H1 (cell line): Measurements from ENCODE around the gene NGFR. TPM values are rescaled to one million over a fixed set of nuclear protein-coding genes. Genes with fewer than 3 reads are reported as not detected.

Experiments
- CTCF ChIA-PET: fragments of 300-600 bp; sonication (Branson Sonifier 250); formaldehyde crosslinking; loops from one replicate; lab custom pipeline; 2021; ENCODE audit not compliant: partially characterized antibody; lab: Charles Lee
- POLR2A ChIA-PET: fragments of 300-600 bp; sonication (Branson Sonifier 250); formaldehyde crosslinking; loops from one replicate; lab custom pipeline; 2021; ENCODE audit warnings: inconsistent platforms; ENCODE audit not compliant: partially characterized antibody; lab: Charles Lee
- DNase-seq, 2 experiments: peaks; one replicate each; pipeline versions ENCODE4 v3.0.0 to v3.0.0-alpha.2; 2010 to 2022; ENCODE audit warnings: low spot score in 2 of 2, low read depth in 1 of 2, mixed read lengths in 1 of 2
- FAIRE-seq: peaks from 2 replicates; lab custom pipeline; 2011; peaks lifted over from hg19 to GRCh38; lab: Jason Lieb, UNC
- H2AFZ ChIP-seq: 2 replicates; pipeline ENCODE4 v1.8.1; 2012; ENCODE audit warnings: low read length, inconsistent platforms
- H2AK5ac ChIP-seq: 2 replicates; pipeline ENCODE4 v1.6.1; 2013; ENCODE audit warnings: low read depth, low read length
- H2BK120ac ChIP-seq: replicated peaks from 2 replicates; pipeline ENCODE3; 2013; ENCODE audit warnings: low read depth, low read length, inconsistent platforms
- H2BK12ac ChIP-seq: 2 replicates; pipeline ENCODE4 v1.6.1; 2013; ENCODE audit warnings: low read depth, low read length
- H2BK15ac ChIP-seq: 2 replicates; pipeline ENCODE4 v1.6.1; 2013; ENCODE audit warnings: low read length
- H2BK20ac ChIP-seq: 2 replicates; pipeline ENCODE4 v1.6.1; 2013; ENCODE audit warnings: low read length
- H2BK5ac ChIP-seq: 2 replicates; pipeline ENCODE4 v1.6.1; 2013; ENCODE audit warnings: low read depth, low read length
- H3K14ac ChIP-seq: 2 replicates; pipeline ENCODE4 v1.6.1; 2013; ENCODE audit warnings: inconsistent platforms; ENCODE audit not compliant: insufficient read length
- H3K18ac ChIP-seq: 2 replicates; pipeline ENCODE4 v1.6.1; 2013; ENCODE audit warnings: low read length; ENCODE audit errors: extremely low read depth
- H3K23ac ChIP-seq: 2 replicates; pipeline ENCODE4 v1.6.1; 2013; ENCODE audit warnings: inconsistent platforms; ENCODE audit not compliant: insufficient read length
- H3K23me2 ChIP-seq: 2 replicates; pipeline ENCODE4 v1.6.1; 2013; ENCODE audit warnings: low read depth, low read length
- H3K27ac ChIP-seq: 2 replicates; pipeline ENCODE4 v1.6.1; 2011; ENCODE audit warnings: low read depth, low read length, inconsistent platforms
- H3K27me3 ChIP-seq, 4 experiments: replicated peaks in 1 of 4; 1 replicate in 1 of 4; 2 replicates in 3 of 4; pipeline versions ENCODE4 v1.6.1 to v1.8.1; 2011 to 2013; ENCODE audit warnings: low read length in 3 of 4, mild to moderate bottlenecking in 3 of 4, inconsistent platforms in 2 of 4, mixed read lengths in 2 of 4, moderate library complexity in 1 of 4; ENCODE audit not compliant: control insufficient read depth in 3 of 4, insufficient read depth in 3 of 4; ENCODE audit errors: extremely low read depth in 1 of 4
- H3K36me3 ChIP-seq, 4 experiments: 2 replicates each; pipeline versions ENCODE4 v1.6.1 to v1.8.1; 2011 to 2013; ENCODE audit warnings: mild to moderate bottlenecking in 4 of 4, low read length in 3 of 4, moderate library complexity in 2 of 4, control low read depth in 1 of 4, inconsistent platforms in 1 of 4; ENCODE audit not compliant: insufficient read depth in 4 of 4, control insufficient read depth in 2 of 4
- H3K4ac ChIP-seq: replicated peaks from 2 replicates; pipeline ENCODE3; 2013; ENCODE audit warnings: low read length, low read depth, mixed read lengths, inconsistent platforms; ENCODE audit not compliant: insufficient read length
- H3K4me1 ChIP-seq, 4 experiments: replicated peaks in 1 of 4; 1 replicate in 1 of 4; 2 replicates in 3 of 4; pipeline versions ENCODE4 v1.6.1 to v1.8.1; 2011 to 2013; ENCODE audit warnings: low read length in 3 of 4, inconsistent platforms in 2 of 4, mixed read lengths in 1 of 4; ENCODE audit not compliant: insufficient read depth in 4 of 4, control insufficient read depth in 3 of 4
- H3K4me2 ChIP-seq, 2 experiments: 2 replicates each; pipeline versions ENCODE4 v1.6.1 to v1.8.1; 2011 to 2013; ENCODE audit warnings: low read depth in 2 of 2, low read length in 2 of 2, control low read depth in 1 of 2, inconsistent platforms in 1 of 2, mild to moderate bottlenecking in 1 of 2; ENCODE audit not compliant: insufficient read depth in 1 of 2
- H3K4me3 ChIP-seq, 4 experiments: fragments of 200-600, 300-600 bp in 1 of 4; sonication (generic), shearing (Covaris generic), sonication (Bioruptor Twin) in 1 of 4; 2 replicates each; pipeline versions ENCODE4 v1.5.1 to v1.8.1; 2011 to 2016; ENCODE audit warnings: low read length in 4 of 4, low read depth in 3 of 4, control low read depth in 2 of 4, inconsistent platforms in 2 of 4, mild to moderate bottlenecking in 2 of 4, mixed read lengths in 1 of 4, moderate library complexity in 1 of 4; ENCODE audit not compliant: insufficient read depth in 2 of 4; ENCODE audit errors: extremely low read depth in 1 of 4
- H3K56ac ChIP-seq: replicated peaks from 2 replicates; pipeline ENCODE3; 2013; ENCODE audit warnings: low read depth, mild to moderate bottlenecking, mixed read lengths, low read length, inconsistent platforms; ENCODE audit not compliant: insufficient read length
- H3K79me1 ChIP-seq: 2 replicates; pipeline ENCODE4 v1.6.1; 2013; ENCODE audit warnings: low read depth, low read length, control low read depth
- H3K79me2 ChIP-seq, 2 experiments: 2 replicates each; pipeline versions ENCODE4 v1.6.1 to v1.8.1; 2012 to 2013; ENCODE audit warnings: low read length in 2 of 2, mild to moderate bottlenecking in 2 of 2, inconsistent platforms in 1 of 2; ENCODE audit not compliant: insufficient read depth in 2 of 2, control insufficient read depth in 1 of 2
- H3K9ac ChIP-seq, 4 experiments: replicated peaks in 1 of 4; 1 replicate in 1 of 4; 2 replicates in 3 of 4; pipeline versions ENCODE4 v1.6.1 to v1.8.1; 2011 to 2013; ENCODE audit warnings: low read depth in 3 of 4, low read length in 3 of 4, control low read depth in 2 of 4, mild to moderate bottlenecking in 2 of 4, moderate library complexity in 2 of 4, inconsistent platforms in 1 of 4; ENCODE audit errors: extremely low read depth in 1 of 4
- H3K9me3 ChIP-seq, 2 experiments: 2 replicates each; pipeline versions ENCODE4 v1.6.1 to v1.8.1; 2012 to 2013; ENCODE audit warnings: mild to moderate bottlenecking in 2 of 2, moderate library complexity in 2 of 2, control low read depth in 1 of 2, inconsistent platforms in 1 of 2, low read depth in 1 of 2, low read length in 1 of 2, mixed read lengths in 1 of 2; ENCODE audit not compliant: insufficient read depth in 2 of 2
- H4K20me1 ChIP-seq, 2 experiments: replicated peaks in 1 of 2; 2 replicates each; pipeline versions ENCODE3 to v1.8.1; 2011 to 2013; ENCODE audit warnings: inconsistent platforms in 2 of 2, low read length in 2 of 2, mild to moderate bottlenecking in 1 of 2; ENCODE audit not compliant: insufficient read depth in 2 of 2, control insufficient read depth in 1 of 2
- H4K5ac ChIP-seq: 2 replicates; pipeline ENCODE4 v1.6.1; 2013; ENCODE audit warnings: low read length, low read depth, mixed read lengths, inconsistent platforms; ENCODE audit not compliant: insufficient read length
- H4K8ac ChIP-seq: 2 replicates; pipeline ENCODE4 v1.8.0; 2013; ENCODE audit warnings: mild to moderate bottlenecking, moderate library complexity, low read length, inconsistent platforms; ENCODE audit not compliant: insufficient read depth; ENCODE audit errors: extremely low read depth
- H4K91ac ChIP-seq: replicated peaks from 2 replicates; pipeline ENCODE3; 2013; ENCODE audit warnings: low read length, mixed read lengths, inconsistent platforms; ENCODE audit not compliant: insufficient read length
- CEBPB ChIP-seq: IDR thresholded peaks from 2 replicates; pipeline ENCODE4 v1.6.1; 2012; ENCODE audit warnings: low read depth, low read length
- CTBP2 ChIP-seq: IDR thresholded peaks from 2 replicates; pipeline ENCODE4 v1.7.0; 2011; ENCODE audit warnings: borderline replicate concordance, mild to moderate bottlenecking, moderate library complexity, mixed read lengths, low read length; ENCODE audit not compliant: insufficient read depth, insufficient read length
- EGR1 ChIP-seq: IDR thresholded peaks from 2 replicates; pipeline ENCODE4 v1.6.1; 2011; ENCODE audit warnings: low read depth, low read length, borderline replicate concordance
- EZH2 ChIP-seq: fragments of 200-600 bp; sonication (generic); IDR thresholded peaks from 2 replicates; pipeline ENCODE4 v1.7.1; 2012; ENCODE audit warnings: low read depth, mild to moderate bottlenecking, moderate library complexity, low read length, inconsistent platforms; ENCODE audit not compliant: severe bottlenecking
- FOSL1 ChIP-seq: IDR thresholded peaks from 2 replicates; pipeline ENCODE4 v1.6.1; 2011; ENCODE audit warnings: mild to moderate bottlenecking, low read depth, low read length, moderate library complexity; ENCODE audit not compliant: insufficient read depth
- KDM5A ChIP-seq: fragments of 200-600 bp; IDR thresholded peaks from 2 replicates; pipeline ENCODE4 v1.7.1; 2012; ENCODE audit warnings: mild to moderate bottlenecking, low read length, inconsistent platforms, mixed read lengths
- MAX ChIP-seq: IDR thresholded peaks from 2 replicates; pipeline ENCODE4 v1.6.1; 2012; ENCODE audit warnings: inconsistent platforms
- RAD21 ChIP-seq, 2 experiments: IDR thresholded peaks in 1 of 2; conservative IDR thresholded peaks in 1 of 2; 2 replicates each; pipeline ENCODE4 v1.6.1; 2011; ENCODE audit warnings: low read depth in 2 of 2, low read length in 2 of 2, improper control_type of control experiment in 1 of 2, inconsistent platforms in 1 of 2, mild to moderate bottlenecking in 1 of 2, moderate library complexity in 1 of 2
- RFX5 ChIP-seq: IDR thresholded peaks from 2 replicates; pipeline ENCODE4 v1.6.1; 2011; ENCODE audit warnings: low read depth, low read length, improper control_type of control experiment, borderline replicate concordance
- SUZ12 ChIP-seq: fragments of 200-600 bp; sonication (generic); IDR thresholded peaks from 2 replicates; pipeline ENCODE4 v1.6.1; 2012; ENCODE audit warnings: mild to moderate bottlenecking, inconsistent platforms, low read length, moderate library complexity, mixed read lengths
- USF2 ChIP-seq: IDR thresholded peaks from 2 replicates; pipeline ENCODE4 v1.6.1; 2011; ENCODE audit warnings: low read length, improper control_type of control experiment
- YY1 ChIP-seq: IDR thresholded peaks from 2 replicates; pipeline ENCODE4 v1.6.1; 2011; ENCODE audit warnings: low read depth, mild to moderate bottlenecking, low read length
- WGBS, 2 experiments: shearing (Covaris generic) in 1 of 2; methylation state at CpG; one replicate each; pipeline versions ENCODE4 v1.1.6 to v1.1.7; 2013 to 2015; ENCODE audit warnings: low lambda C conversion rate in 2 of 2, mixed read lengths in 2 of 2, inconsistent platforms in 1 of 2, low coverage in 1 of 2, missing lambda C conversion rate in 1 of 2; ENCODE audit not compliant: insufficient replicate concordance in 2 of 2, insufficient coverage in 1 of 2, insufficient read length in 1 of 2; ENCODE audit errors: extremely low coverage in 1 of 2, missing lambda C conversion rate in 1 of 2; 5-methylcytosine and 5-hydroxymethylcytosine counted together
- polyA plus RNA-seq, 7 experiments: library from polyadenylated mRNA; depleted of rRNA in 3 of 7; stranded (reverse) in 5 of 7; unstranded in 2 of 7; fragments of >200 nt in 5 of 7; fragments of 200-250 nt in 2 of 7; gene quantifications; 1 replicate in 5 of 7; 2 replicates in 1 of 7; 4 replicates in 1 of 7; pipeline versions ENCODE4 v1.2.1 to v1.2.3, GENCODE V29; 2011 to 2013; ENCODE audit warnings: missing spikeins in 2 of 7, mixed read lengths in 2 of 7
- total RNA-seq: library from RNA; stranded (reverse); fragmentation: NEBNext Ultra II Directional; extraction: Animal tissue kit (Norgen Biotek cat#: 25700); gene quantifications from 2 replicates; pipeline ENCODE4 v1.2.1, GENCODE V29; 2021

Gene NGFR
- total and polyA plus RNA-seq, 2 of the 8 experiments (the other 6 are each of a cell fraction or from before 2014, with no cell fraction given), result 8.1 to 10.3 TPM

- H3K14ac ChIP-seq, result no peak overlapping the region
- no peaks in the 10 kb centered on the region for H3K9me3 ChIP-seq
- no peaks in the 10 kb centered on the region for H3K27me3 ChIP-seq
- H4K20me1 ChIP-seq, result no peaks in the 10 kb centered on the region
- H2BK120ac ChIP-seq, result no peak overlapping the region
- no peak overlapping the region for H3K23ac ChIP-seq
- H3K36me3 ChIP-seq, result no peaks in the 10 kb centered on the region
- 80% methylated on average over 4 of the region's 4 CpGs; no CpG with 5 or more reads in 1 of the 2 experiments for WGBS, 2 experiments
- H2BK20ac ChIP-seq, result no peak overlapping the region
- no peak overlapping the region for H4K8ac ChIP-seq
- H3K18ac ChIP-seq, result no peak overlapping the region
- H3K4me1 ChIP-seq, result peaks cover 0 to 13% (median 1%) of the 10 kb centered on the region in 4 experiments; a peak in 3 of 7 replicates
- H3K79me2 ChIP-seq, result no peaks in the 10 kb centered on the region
- H3K4ac ChIP-seq, result no peak overlapping the region
- H2AFZ ChIP-seq, result no peak overlapping the region
- no peak overlapping the region for H3K9ac ChIP-seq
- DNase-seq, result no peak
- 0 out of 2 replicates have a peak, but pooled peaks cover 1% of the 10 kb centered on the region for H3K23me2 ChIP-seq
- H3K27ac ChIP-seq, result no peak overlapping the region
- no peaks in the 10 kb centered on the region for H3K79me1 ChIP-seq
- CTCF ChIA-PET, result interaction anchor here (0.5 to 12.0 kb wide), 3 partner anchors 11 to 22 kb away, joined by 3 to 111 read pairs (median 5); no protein-coding TSS in a partner anchor
- no peak overlapping the region for H2BK5ac ChIP-seq
- no peak overlapping the region for H3K56ac ChIP-seq
- H3K4me2 ChIP-seq, result no peak overlapping the region
- no peak for FAIRE-seq
- H4K5ac ChIP-seq, result no peak overlapping the region
- H2AK5ac ChIP-seq, result no peak overlapping the region; the same call in 1 of the 2 replicates
- no peak overlapping the region for H2BK15ac ChIP-seq
- no peak overlapping the region for H2BK12ac ChIP-seq
- H4K91ac ChIP-seq, result no peak overlapping the region
- POLR2A ChIA-PET, result no interaction called here
- H3K4me3 ChIP-seq, result no peak overlapping the region
- TF ChIP-seq KDM5A, result no peak
- no peak for TF ChIP-seq MAX
- no peak for TF ChIP-seq CEBPB
- no peak for TF ChIP-seq FOSL1
- TF ChIP-seq EGR1, result no peak
- no peak for TF ChIP-seq RFX5
- TF ChIP-seq YY1, result no peak
- TF ChIP-seq RAD21 (IDR thresholded peaks at IDR 0.05 in 1 of 2, conservative IDR thresholded peaks at IDR 0.05 in 1 of 2; ENCODE audit: low read depth in 2 of 2, low read length in 2 of 2), result no peak
- TF ChIP-seq USF2, result no peak
- no peak for TF ChIP-seq EZH2
- TF ChIP-seq CTBP2, result no peak
- TF ChIP-seq SUZ12, result no peak
Observed at GRCh38 chr17:49450181-49450580, 44.9 kb upstream of the NGFR start.
